Measurements from ENCODE around the gene NUP88. TPM values are rescaled to one million over a fixed set of nuclear protein-coding genes. Genes with fewer than 3 reads are reported as not detected.

NUP88 gene
- polyA plus RNA-seq, 3 donors, result 74.0 to 88.2 (median 82.7) TPM

DNA sequence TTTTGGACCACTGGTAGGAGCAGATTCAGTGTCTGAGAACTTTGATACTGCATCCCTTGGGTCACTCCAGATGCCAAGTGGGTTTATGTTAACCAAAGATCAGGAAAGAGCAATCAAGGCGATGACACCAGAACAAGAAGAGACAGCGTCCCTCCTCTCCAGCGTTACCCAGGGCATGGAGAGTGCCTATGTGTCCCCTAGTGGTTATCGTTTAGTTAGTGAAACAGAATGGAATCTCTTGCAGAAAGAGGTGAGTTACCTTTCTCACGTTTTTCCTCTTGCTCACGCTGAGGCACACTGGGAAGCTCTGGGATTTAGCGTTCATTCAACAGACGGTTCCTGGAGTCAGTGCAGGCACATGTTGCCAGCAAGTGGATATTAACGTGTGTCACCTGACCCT is 58.0 kb downstream of the NUP88 start:
- DNase-seq (ENCODE audit: low read depth in 3 of 3, low spot score in 2 of 3), result no peak

DNA sequence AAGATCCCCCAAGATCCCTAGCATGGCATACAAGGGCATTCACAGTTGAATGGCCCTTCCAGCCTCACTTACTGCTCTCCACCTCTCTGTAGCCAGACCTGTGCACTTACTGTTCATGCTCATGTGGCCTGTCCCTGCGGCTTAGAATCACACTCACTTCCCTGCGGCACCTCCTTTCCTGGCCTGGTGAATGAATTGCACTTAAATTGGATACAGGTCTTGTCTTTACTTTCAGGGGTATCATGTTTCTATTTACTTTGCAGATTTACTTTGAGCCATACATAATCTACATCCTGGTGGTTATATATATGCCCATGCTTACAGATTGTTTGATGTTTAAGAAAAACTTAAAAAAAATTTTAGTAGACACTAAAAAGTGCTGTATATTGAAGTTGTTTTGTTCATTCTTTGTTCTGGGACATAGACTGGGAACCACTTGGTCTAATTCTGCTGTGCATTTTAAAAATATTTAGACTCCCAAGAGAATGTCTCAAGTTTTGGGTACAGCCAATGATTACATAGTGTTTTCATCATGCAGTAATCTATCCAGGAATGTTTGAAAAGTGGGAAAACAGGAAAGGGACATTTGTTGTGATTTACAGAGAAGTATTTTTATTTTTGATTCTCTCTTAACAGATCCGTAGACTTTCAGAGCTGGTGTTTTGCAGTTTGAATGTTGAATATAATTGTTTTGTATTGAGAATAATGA is 63.9 kb downstream of the NUP88 start:
- DNase-seq (ENCODE audit: low read depth in 3 of 3, low spot score in 2 of 3), result no peak

DNA sequence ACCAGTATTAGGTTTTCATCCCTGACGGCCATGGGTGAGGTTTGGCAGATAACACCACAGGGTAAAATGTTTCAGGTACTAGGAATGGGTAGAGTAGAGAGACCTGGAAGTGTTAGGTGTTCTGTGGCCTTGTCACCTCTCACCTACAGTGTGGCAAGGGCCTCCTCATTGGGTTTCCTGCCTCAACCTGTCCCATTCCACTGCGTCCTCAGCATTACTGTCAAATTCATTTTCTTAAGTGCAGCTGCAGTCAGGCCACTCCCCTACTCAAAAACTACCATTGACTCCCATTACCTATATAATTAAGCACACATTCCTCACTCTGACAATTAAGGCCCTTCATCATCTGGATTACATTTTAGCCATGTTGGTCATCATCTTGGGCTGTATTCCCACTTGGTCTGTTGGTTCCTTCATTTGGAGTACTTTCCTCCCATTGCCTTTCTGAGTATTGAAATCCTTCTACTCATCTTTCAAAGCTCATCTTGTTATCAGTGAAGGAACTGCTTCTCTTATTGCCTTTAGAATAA is 64.5 kb downstream of the NUP88 start:
- no peak for DNase-seq (ENCODE audit: low read depth in 3 of 3, low spot score in 2 of 3)

GRCh38 chr17:5354310-5354709 is 65.2 kb downstream of the NUP88 start:
- DNase-seq (ENCODE audit: low read depth in 3 of 3, low spot score in 2 of 3), result no peak

- DNase-seq (ENCODE audit: low read depth in 3 of 3, low spot score in 2 of 3), result no peak
Measured at GRCh38 chr17:5352681-5353289, 66.7 kb downstream of the NUP88 start.

DNA sequence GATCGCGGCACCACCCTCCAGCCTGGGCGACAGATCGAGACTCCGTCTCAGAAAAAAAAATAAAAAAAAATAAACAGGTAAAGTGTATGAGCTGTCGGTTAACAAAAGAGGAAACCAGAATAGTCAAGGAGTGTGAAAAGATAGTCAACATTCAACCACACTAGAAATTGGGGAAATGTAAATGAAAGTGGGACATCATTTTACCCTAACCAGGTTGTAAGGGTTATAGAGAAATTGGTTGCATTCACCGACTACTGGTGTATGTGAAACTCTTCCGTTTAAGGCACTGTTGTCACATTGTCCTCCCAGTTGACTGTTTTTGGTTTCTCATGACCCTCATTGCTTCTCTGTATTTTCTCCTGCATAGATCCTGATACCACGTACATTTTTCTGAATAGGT is 74.5 kb downstream of the NUP88 start:
- no peak for DNase-seq (ENCODE audit: low read depth in 3 of 3, low spot score in 2 of 3)

Other genes with a start within 250 kb of the NUP88 start
- gene ZNF594, start 227.8 kb downstream of the NUP88 start, polyA plus RNA-seq (ENCODE audit: insufficient read length in 3 of 3), result 10 to 100 TPM; 19.0 to 20.4 (median 20.2) TPM
- 1 to 10 TPM in 2 of 3 donors, under 1 TPM in 1; 0.83 to 1.1 (median 1.0) TPM for gene SCIMP, start 184.8 kb downstream of the NUP88 start, polyA plus RNA-seq (ENCODE audit: insufficient read length in 3 of 3)
- 10 to 100 TPM; 57.4 to 65.8 (median 64.6) TPM for gene RABEP1, start 137.4 kb downstream of the NUP88 start, polyA plus RNA-seq (ENCODE audit: insufficient read length in 3 of 3)
- 10 to 100 TPM; 56.9 to 64.7 (median 58.1) TPM for gene RPAIN, start 520 bp upstream of the NUP88 start, polyA plus RNA-seq (ENCODE audit: insufficient read length in 3 of 3)
- 100 to 1,000 TPM; 174 to 189 (median 187) TPM for gene C1QBP, start 19.5 kb upstream of the NUP88 start, polyA plus RNA-seq (ENCODE audit: insufficient read length in 3 of 3)
- gene DHX33, start 49.3 kb upstream of the NUP88 start, polyA plus RNA-seq (ENCODE audit: insufficient read length in 3 of 3), result 10 to 100 TPM; 17.4 to 19.5 (median 17.6) TPM
- 10 to 100 TPM; 85.0 to 87.1 (median 86.5) TPM for gene DERL2, start 66.5 kb upstream of the NUP88 start, polyA plus RNA-seq (ENCODE audit: insufficient read length in 3 of 3)
- gene MIS12, start 66.9 kb upstream of the NUP88 start, polyA plus RNA-seq (ENCODE audit: insufficient read length in 3 of 3), result 10 to 100 TPM; 34.2 to 43.2 (median 35.0) TPM
- 10 to 100 TPM; 41.4 to 43.0 (median 42.5) TPM for gene NLRP1, start 164.8 kb upstream of the NUP88 start, polyA plus RNA-seq (ENCODE audit: insufficient read length in 3 of 3)